HCT116 (cell line): ENCODE results near the gene GFPT1. TPM values are rescaled to one million over a fixed set of nuclear protein-coding genes. Genes with fewer than 3 reads are reported as not detected.

Experiments
- ATAC-seq: fragments of 200-7000 bp; cut with Tn5 transposase; 2 replicates; pipeline ENCODE4 v1.9.1; 2020; ENCODE audit warnings: mild to moderate bottlenecking, moderate library complexity
- BruUV-seq: library from RNA; stranded (reverse); fragments of 400-500 nt; replicated peaks from 2 replicates; lab custom pipeline; 2021; lab: Mats Ljungman, UMichigan
- CTCF ChIA-PET: fragments of 300-600 bp; sonication (Branson Sonifier 250); formaldehyde crosslinking; loops from one replicate; lab custom pipeline; 2021; ENCODE audit warnings: antibody characterized with exemption; lab: Charles Lee
- POLR2A ChIA-PET: fragments of 300-600, 350-600 bp; sonication (Branson Sonifier 250); formaldehyde crosslinking; loops from one replicate; lab custom pipeline; 2021; ENCODE audit warnings: antibody characterized with exemption; lab: Charles Lee
- RAD21 ChIA-PET, 2 experiments: fragments of 300-600 bp; sonication (Branson Sonifier 250); formaldehyde crosslinking; loops; one replicate each; lab custom pipeline; 2023; ENCODE audit warnings: low total read pairs in 2 of 2; ENCODE audit not compliant: uncharacterized antibody in 2 of 2, unreplicated experiment in 2 of 2, low non-redundant PET in 1 of 2; lab: Charles Lee
- DNase-seq: peaks from one replicate; pipeline ENCODE4 v3.0.0-alpha.2; 2010; ENCODE audit warnings: low read depth, low spot score
- H2AFZ ChIP-seq: fragments of 200-600 bp; shearing (Covaris generic), sonication (generic); 2 replicates; pipeline ENCODE4 v1.6.1; 2017; ENCODE audit warnings: low read depth, mixed run types, mixed read lengths, antibody characterized with exemption, low read length; ENCODE audit not compliant: poor library complexity, severe bottlenecking
- H3K27ac ChIP-seq: 2 replicates; pipeline ENCODE4 v1.5.1; 2012; ENCODE audit warnings: low read depth, low read length
- H3K27me3 ChIP-seq: fragments of 200-600 bp; sonication (generic); 2 replicates; pipeline ENCODE4 v1.6.1; 2016; ENCODE audit warnings: mixed run types, low read length, mixed read lengths; ENCODE audit not compliant: insufficient read depth
- H3K36me3 ChIP-seq, 2 experiments: fragments of 200-500 bp in 1 of 2; fragments of 200-600 bp in 1 of 2; sonication (Bioruptor generic) in 1 of 2; sonication (generic) in 1 of 2; 2 replicates each; pipeline versions ENCODE4 v1.5.1 to v1.6.1; 2014 to 2016; ENCODE audit warnings: low read length in 2 of 2, inconsistent platforms in 1 of 2, mixed read lengths in 1 of 2, mixed run types in 1 of 2; ENCODE audit not compliant: insufficient read depth in 2 of 2, control insufficient read depth in 1 of 2
- H3K4me1 ChIP-seq, 2 experiments: fragments of 200-600 bp in 1 of 2; sonication (generic) in 1 of 2; 2 replicates each; pipeline versions ENCODE4 v1.5.1 to v1.6.1; 2012 to 2017; ENCODE audit warnings: low read length in 2 of 2, inconsistent platforms in 1 of 2, mild to moderate bottlenecking in 1 of 2, mixed read lengths in 1 of 2, mixed run types in 1 of 2, moderate library complexity in 1 of 2; ENCODE audit not compliant: insufficient read depth in 2 of 2, control insufficient read depth in 1 of 2
- H3K4me2 ChIP-seq: fragments of 200-600 bp; sonication (generic); 2 replicates; pipeline ENCODE4 v1.6.1; 2017; ENCODE audit warnings: mixed run types, low read length, mixed read lengths
- H3K4me3 ChIP-seq, 2 experiments: fragments of 200-600 bp in 1 of 2; sonication (generic) in 1 of 2; replicated peaks in 1 of 2; 2 replicates each; pipeline ENCODE4 v1.5.1; 2011 to 2016; ENCODE audit warnings: low read length in 2 of 2, control low read depth in 1 of 2, low read depth in 1 of 2, mild to moderate bottlenecking in 1 of 2, mixed read lengths in 1 of 2, mixed run types in 1 of 2
- H3K79me2 ChIP-seq: fragments of 200-600 bp; sonication (generic); 2 replicates; pipeline ENCODE4 v1.6.1; 2017; ENCODE audit warnings: mild to moderate bottlenecking, mixed run types, low read length, moderate library complexity, mixed read lengths; ENCODE audit not compliant: insufficient read depth
- H3K9ac ChIP-seq: fragments of 200-600 bp; sonication (generic); 2 replicates; pipeline ENCODE4 v1.6.1; 2016; ENCODE audit warnings: low read length, mixed read lengths
- H3K9me2 ChIP-seq: fragments of 200-600 bp; sonication (generic), shearing (Covaris generic); 2 replicates; pipeline ENCODE4 v1.6.1; 2017; ENCODE audit warnings: mixed run types, mild to moderate bottlenecking, moderate library complexity; ENCODE audit not compliant: insufficient read depth
- H3K9me3 ChIP-seq, 2 experiments: fragments of 200-500 bp in 1 of 2; fragments of 200-600 bp in 1 of 2; sonication (Bioruptor generic) in 1 of 2; sonication (generic) in 1 of 2; 2 replicates each; pipeline ENCODE4 v1.6.1; 2014 to 2017; ENCODE audit warnings: low read length in 2 of 2, mixed read lengths in 2 of 2, inconsistent platforms in 1 of 2, low read depth in 1 of 2, mild to moderate bottlenecking in 1 of 2, mixed run types in 1 of 2, moderate library complexity in 1 of 2; ENCODE audit not compliant: control insufficient read depth in 1 of 2, insufficient read depth in 1 of 2
- H4K20me1 ChIP-seq: fragments of 200-600 bp; sonication (generic), shearing (Covaris generic); 2 replicates; pipeline ENCODE4 v1.6.1; 2017; ENCODE audit warnings: mixed run types, mild to moderate bottlenecking, moderate library complexity; ENCODE audit not compliant: insufficient read depth
- CBX3 ChIP-seq: IDR thresholded peaks from 2 replicates; pipeline ENCODE4 v1.6.1; 2012; ENCODE audit warnings: low read depth
- CEBPB ChIP-seq: IDR thresholded peaks from 2 replicates; pipeline ENCODE4 v1.6.1; 2012; ENCODE audit warnings: low read depth
- CTCF ChIP-seq, 3 experiments: fragments of 200-600 bp in 1 of 3; sonication (generic) in 1 of 3; IDR thresholded peaks in 2 of 3; conservative IDR thresholded peaks in 1 of 3; 2 replicates each; pipeline ENCODE4 v1.5.1; 2012 to 2017; ENCODE audit warnings: low read depth in 2 of 3, low read length in 2 of 3, antibody characterized with exemption in 1 of 3, borderline replicate concordance in 1 of 3, control low read depth in 1 of 3, mild to moderate bottlenecking in 1 of 3, mixed read lengths in 1 of 3, mixed run types in 1 of 3, moderate library complexity in 1 of 3; ENCODE audit not compliant: insufficient read depth in 1 of 3
- EZH2 ChIP-seq: fragments of 200-600 bp; sonication (generic); IDR thresholded peaks from 2 replicates; pipeline ENCODE4 v1.6.1; 2017; ENCODE audit warnings: antibody characterized with exemption, mixed run types
- SIN3A ChIP-seq: IDR thresholded peaks from 2 replicates; pipeline ENCODE4 v1.6.1; 2012; ENCODE audit warnings: low read depth
- SRF ChIP-seq: IDR thresholded peaks from 2 replicates; pipeline ENCODE4 v1.6.1; 2012; ENCODE audit warnings: low read depth
- ZFX ChIP-seq: fragments of 450-650 bp; IDR thresholded peaks from 2 replicates; pipeline ENCODE4 v1.6.1; 2017
- ZNF274 ChIP-seq: fragments of 200-500 bp; sonication (Bioruptor generic); IDR thresholded peaks from 2 replicates; pipeline ENCODE4 v1.6.1; 2014; ENCODE audit warnings: mild to moderate bottlenecking, low read depth, low read length, inconsistent platforms
- intact Hi-C: fragments of 100-400 bp; cut with micrococcal nuclease; formaldehyde crosslinking; loops from 2 replicates; pipeline ENCODE4 v1.10.0; 2022
- total RNA-seq: library from RNA; stranded (reverse); gene quantifications from one replicate; pipeline ENCODE4 v1.2.1, GENCODE V29; 2021; ENCODE audit not compliant: unreplicated experiment
- TF ChIP-seq, protein P1 (sequence below): IDR thresholded peaks from 2 replicates; pipeline ENCODE4 v1.6.1; 2012

The GFPT1 gene
- total RNA-seq, 1 experiment from 2014 or later, result 62.4 TPM

- TF ChIP-seq CTCF (IDR thresholded peaks at IDR 0.05 in 2 of 3, conservative IDR thresholded peaks at IDR 0.05 in 1 of 3; ENCODE audit: borderline replicate concordance in 1 of 3, insufficient read depth in 1 of 3, low read depth in 2 of 3, low read length in 2 of 3), result no peak
- TF ChIP-seq, all 23 proteins: peak for 0
These were observed 95.9 kb downstream of the GFPT1 start (continued) for GRCh38 chr2:69291004-69291650.

DNA sequence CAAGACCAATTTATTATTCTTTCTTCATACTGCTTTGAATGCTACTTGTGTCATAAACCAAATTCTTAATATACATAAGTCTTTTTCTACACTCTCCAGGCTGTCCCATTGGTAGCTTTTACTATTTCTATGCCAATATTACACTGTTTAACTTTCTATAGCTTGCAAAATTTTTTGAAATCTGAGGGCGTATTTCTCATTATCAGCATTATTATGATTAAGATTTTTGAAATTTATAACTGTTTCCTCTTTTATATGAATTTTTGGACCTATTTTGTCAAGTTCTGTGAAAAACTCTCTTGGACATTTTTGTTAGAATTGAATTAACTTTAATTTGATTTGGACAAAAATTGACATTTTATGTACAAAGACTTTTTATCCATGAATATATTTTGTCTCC is 98.6 kb downstream of the GFPT1 start:
- Histone ChIP-seq H3K4me1 (no peaks in the 10 kb centered on the region), H3K27me3 (no peaks in the 10 kb centered on the region), H3K79me2 (no peaks in the 10 kb centered on the region), H3K4me3 (no peak overlapping the region), H4K20me1 (no peaks in the 10 kb centered on the region), H2AFZ (no peak overlapping the region), H3K27ac (no peak overlapping the region), H3K4me2 (no peak overlapping the region), H3K9me2 (no peaks in the 10 kb centered on the region), H3K36me3 (no peaks in the 10 kb centered on the region), H3K9me3 (no peaks in the 10 kb centered on the region), H3K9ac (no peak overlapping the region)
- intact Hi-C loops, result no loop called here
- ATAC-seq (no peak), DNase-seq (no peak)
- CTCF ChIA-PET, result no interaction called here
- RAD21 ChIA-PET, result no interaction called here
- no TSS peak for BruUV-seq
- TF ChIP-seq CEBPB (no peak), EZH2 (no peak), SIN3A (no peak), ZFX (no peak), CBX3 (no peak), ZNF274 (no peak), SRF (no peak)
- TF ChIP-seq, protein P1, sequence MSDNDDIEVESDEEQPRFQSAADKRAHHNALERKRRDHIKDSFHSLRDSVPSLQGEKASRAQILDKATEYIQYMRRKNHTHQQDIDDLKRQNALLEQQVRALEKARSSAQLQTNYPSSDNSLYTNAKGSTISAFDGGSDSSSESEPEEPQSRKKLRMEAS, result no peak
- POLR2A ChIA-PET, result no interaction called here
